ENCODE data around the gene TSPO.

DNA sequence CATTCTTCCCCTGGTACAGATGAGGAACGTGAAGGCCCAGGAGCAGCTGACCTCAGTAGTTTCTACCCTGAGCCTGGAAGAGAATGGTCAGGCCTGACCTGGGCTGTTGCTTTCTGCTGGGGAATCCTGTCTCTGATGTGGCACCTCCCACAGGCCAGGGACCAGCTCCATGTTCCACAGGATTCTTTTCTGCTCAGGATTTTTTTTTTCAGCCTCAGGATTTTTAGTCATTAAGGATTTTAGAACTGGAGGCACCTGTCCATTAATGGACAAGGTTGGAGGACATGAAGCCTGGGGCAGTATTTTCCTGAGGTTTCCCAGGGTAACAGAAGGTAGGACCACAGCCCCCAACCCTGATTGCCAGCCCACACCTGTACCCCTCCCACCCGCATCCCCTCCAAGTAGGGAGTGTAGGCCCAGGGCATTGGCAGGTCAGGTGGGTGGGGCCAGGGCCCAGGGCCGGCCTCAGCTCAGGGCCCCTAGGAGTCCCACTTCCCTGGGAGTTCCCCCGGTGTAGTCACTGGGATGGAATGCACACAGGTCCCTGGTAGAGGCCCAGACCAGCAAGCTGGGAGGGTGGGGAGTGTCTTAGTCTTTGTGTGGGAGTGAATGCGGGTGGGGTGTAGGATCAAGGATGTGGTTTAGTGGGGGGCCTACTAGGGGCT, 24.7 kb upstream of the TSPO start:
- TF ChIP-seq, protein P1, sequence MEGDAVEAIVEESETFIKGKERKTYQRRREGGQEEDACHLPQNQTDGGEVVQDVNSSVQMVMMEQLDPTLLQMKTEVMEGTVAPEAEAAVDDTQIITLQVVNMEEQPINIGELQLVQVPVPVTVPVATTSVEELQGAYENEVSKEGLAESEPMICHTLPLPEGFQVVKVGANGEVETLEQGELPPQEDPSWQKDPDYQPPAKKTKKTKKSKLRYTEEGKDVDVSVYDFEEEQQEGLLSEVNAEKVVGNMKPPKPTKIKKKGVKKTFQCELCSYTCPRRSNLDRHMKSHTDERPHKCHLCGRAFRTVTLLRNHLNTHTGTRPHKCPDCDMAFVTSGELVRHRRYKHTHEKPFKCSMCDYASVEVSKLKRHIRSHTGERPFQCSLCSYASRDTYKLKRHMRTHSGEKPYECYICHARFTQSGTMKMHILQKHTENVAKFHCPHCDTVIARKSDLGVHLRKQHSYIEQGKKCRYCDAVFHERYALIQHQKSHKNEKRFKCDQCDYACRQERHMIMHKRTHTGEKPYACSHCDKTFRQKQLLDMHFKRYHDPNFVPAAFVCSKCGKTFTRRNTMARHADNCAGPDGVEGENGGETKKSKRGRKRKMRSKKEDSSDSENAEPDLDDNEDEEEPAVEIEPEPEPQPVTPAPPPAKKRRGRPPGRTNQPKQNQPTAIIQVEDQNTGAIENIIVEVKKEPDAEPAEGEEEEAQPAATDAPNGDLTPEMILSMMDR (IDR thresholded peaks at IDR 0.05 in 2 of 3, conservative IDR thresholded peaks at IDR 0.05 in 1 of 3; ENCODE audit: insufficient read depth in 2 of 3, low read depth in 1 of 3, low read length in 3 of 3): no peak
- no peak for TF ChIP-seq LARP7 (IDR thresholded peaks at IDR 0.05)
- no peak for TF ChIP-seq RCOR1 (IDR thresholded peaks at IDR 0.05; ENCODE audit: borderline replicate concordance in 1 of 2, low read depth in 2 of 2, low read length in 2 of 2)
- TF ChIP-seq BCOR (IDR thresholded peaks at IDR 0.05): no peak
- TF ChIP-seq, protein P2, sequence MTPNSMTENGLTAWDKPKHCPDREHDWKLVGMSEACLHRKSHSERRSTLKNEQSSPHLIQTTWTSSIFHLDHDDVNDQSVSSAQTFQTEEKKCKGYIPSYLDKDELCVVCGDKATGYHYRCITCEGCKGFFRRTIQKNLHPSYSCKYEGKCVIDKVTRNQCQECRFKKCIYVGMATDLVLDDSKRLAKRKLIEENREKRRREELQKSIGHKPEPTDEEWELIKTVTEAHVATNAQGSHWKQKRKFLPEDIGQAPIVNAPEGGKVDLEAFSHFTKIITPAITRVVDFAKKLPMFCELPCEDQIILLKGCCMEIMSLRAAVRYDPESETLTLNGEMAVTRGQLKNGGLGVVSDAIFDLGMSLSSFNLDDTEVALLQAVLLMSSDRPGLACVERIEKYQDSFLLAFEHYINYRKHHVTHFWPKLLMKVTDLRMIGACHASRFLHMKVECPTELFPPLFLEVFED (CRISPR knock-in tag; conservative IDR thresholded peaks at IDR 0.05): no peak
- TF ChIP-seq ZNF445 (CRISPR knock-in tag; IDR thresholded peaks at IDR 0.05; ENCODE audit: low read depth): no peak
- TF ChIP-seq STAT5A (IDR thresholded peaks at IDR 0.05; ENCODE audit: borderline replicate concordance, low read length): no peak
- no peak for TF ChIP-seq ZNF24 (IDR thresholded peaks at IDR 0.05)
- TF ChIP-seq, protein P3, sequence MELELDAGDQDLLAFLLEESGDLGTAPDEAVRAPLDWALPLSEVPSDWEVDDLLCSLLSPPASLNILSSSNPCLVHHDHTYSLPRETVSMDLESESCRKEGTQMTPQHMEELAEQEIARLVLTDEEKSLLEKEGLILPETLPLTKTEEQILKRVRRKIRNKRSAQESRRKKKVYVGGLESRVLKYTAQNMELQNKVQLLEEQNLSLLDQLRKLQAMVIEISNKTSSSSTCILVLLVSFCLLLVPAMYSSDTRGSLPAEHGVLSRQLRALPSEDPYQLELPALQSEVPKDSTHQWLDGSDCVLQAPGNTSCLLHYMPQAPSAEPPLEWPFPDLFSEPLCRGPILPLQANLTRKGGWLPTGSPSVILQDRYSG (tag; conservative IDR thresholded peaks at IDR 0.05; ENCODE audit: low read depth): no peak
- TF ChIP-seq ZKSCAN3 (CRISPR knock-in tag; IDR thresholded peaks at IDR 0.05): no peak
- no peak for TF ChIP-seq KDM1A (IDR thresholded peaks at IDR 0.05)
- no peak for TF ChIP-seq GABPA (tag; conservative IDR thresholded peaks at IDR 0.05; ENCODE audit: low read depth)
- TF ChIP-seq SUPT5H (IDR thresholded peaks at IDR 0.05): no peak
